Effector memory CD8-positive, alpha-beta T cell (primary cell): ENCODE measurements around the gene MYO16.

Experiments
- ATAC-seq: fragments of 150-1000 bp; cut with Tn5 transposase; replicated peaks from 2 replicates; pipeline ENCODE4 v1.10.0; 2021; ENCODE audit warnings: mild to moderate bottlenecking, moderate library complexity
- DNase-seq, 3 experiments: peaks; one replicate each; pipeline ENCODE4 v3.0.0; 2021
- H3K27ac Mint-ChIP-seq, 2 donors: one replicate each; pipeline ENCODE4 v1.8.0; 2022; ENCODE audit warnings: mild to moderate bottlenecking in 2 of 2, mixed read lengths in 2 of 2, moderate library complexity in 2 of 2
- H3K27me3 Mint-ChIP-seq, 2 donors: one replicate each; pipeline ENCODE4 v1.8.0; 2022; ENCODE audit warnings: mixed read lengths in 2 of 2
- H3K36me3 Mint-ChIP-seq: one replicate; pipeline ENCODE4 v1.8.0; 2022; ENCODE audit warnings: mild to moderate bottlenecking, moderate library complexity, mixed read lengths; ENCODE audit not compliant: insufficient read depth
- H3K4me1 Mint-ChIP-seq, 2 donors: one replicate each; pipeline ENCODE4 v1.8.0; 2022; ENCODE audit warnings: low read depth in 2 of 2, mixed read lengths in 2 of 2
- H3K4me3 Mint-ChIP-seq, 2 donors: one replicate each; pipeline ENCODE4 v1.8.0; 2022; ENCODE audit warnings: mild to moderate bottlenecking in 2 of 2, mixed read lengths in 2 of 2, moderate library complexity in 2 of 2
- H3K9me3 Mint-ChIP-seq, 2 donors: one replicate each; pipeline ENCODE4 v1.8.0; 2022; ENCODE audit warnings: mixed read lengths in 2 of 2

MYO16 gene

DNA sequence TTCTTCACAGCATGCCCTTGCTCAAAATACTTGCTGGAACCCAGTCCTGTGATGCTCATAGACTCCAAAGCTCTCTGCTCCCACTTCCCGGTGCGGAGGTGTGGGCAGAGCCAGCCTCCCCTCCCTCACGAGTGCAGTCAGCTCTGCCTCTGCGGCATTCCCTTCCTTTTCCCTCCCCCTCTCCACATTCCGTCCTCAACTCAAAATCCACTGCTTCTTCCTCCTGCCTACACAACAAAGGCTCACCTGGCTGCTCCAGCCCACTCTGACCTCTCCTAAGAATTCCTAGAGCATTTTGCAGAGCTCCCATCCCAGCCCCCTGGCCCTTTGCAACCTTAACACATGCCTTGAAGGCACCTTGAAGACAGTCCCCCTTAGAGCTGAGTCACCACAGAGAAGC lies 527.9 kb downstream of the MYO16 start:
- no peaks in the 10 kb centered on the region for H3K36me3 Mint-ChIP-seq
- H3K27me3 Mint-ChIP-seq = peaks cover 0 to 15% of the 10 kb centered on the region in 2 donors
- no peaks in the 10 kb centered on the region for H3K4me1 Mint-ChIP-seq
- H3K4me3 Mint-ChIP-seq = no peak overlapping the region
- ATAC-seq = no peak
- peaks cover 8 to 10% of the 10 kb centered on the region in 2 donors for H3K9me3 Mint-ChIP-seq
- no peak for DNase-seq
- no peak overlapping the region for H3K27ac Mint-ChIP-seq

DNA sequence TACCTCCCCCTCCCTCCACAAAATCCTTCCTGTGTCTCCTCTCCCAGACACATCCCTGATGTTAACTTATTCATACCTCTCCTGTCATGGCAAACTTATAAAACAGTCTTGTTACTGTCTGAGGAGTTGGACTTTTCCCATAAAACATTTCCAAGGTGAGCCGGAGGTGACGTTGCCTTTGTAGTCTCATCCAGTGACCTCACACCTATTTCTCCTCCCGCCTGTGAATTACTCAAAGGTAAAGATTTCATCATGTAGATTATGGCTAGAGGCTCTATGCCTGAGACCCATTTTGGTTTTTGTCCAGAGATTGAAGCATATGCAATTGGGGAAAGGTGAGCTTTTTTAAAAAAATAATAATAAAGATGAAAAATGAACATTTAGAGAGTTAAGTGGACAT lies 529.0 kb downstream of the MYO16 start:
- Mint-ChIP-seq H3K9me3 (peaks cover 8 to 10% of the 10 kb centered on the region in 2 donors), H3K36me3 (no peaks in the 10 kb centered on the region), H3K4me1 (no peaks in the 10 kb centered on the region), H3K27ac (no peak overlapping the region), H3K27me3 (peaks cover 0 to 15% of the 10 kb centered on the region in 2 donors), H3K4me3 (no peak overlapping the region)
- DNase-seq = no peak
- no peak for ATAC-seq

DNA sequence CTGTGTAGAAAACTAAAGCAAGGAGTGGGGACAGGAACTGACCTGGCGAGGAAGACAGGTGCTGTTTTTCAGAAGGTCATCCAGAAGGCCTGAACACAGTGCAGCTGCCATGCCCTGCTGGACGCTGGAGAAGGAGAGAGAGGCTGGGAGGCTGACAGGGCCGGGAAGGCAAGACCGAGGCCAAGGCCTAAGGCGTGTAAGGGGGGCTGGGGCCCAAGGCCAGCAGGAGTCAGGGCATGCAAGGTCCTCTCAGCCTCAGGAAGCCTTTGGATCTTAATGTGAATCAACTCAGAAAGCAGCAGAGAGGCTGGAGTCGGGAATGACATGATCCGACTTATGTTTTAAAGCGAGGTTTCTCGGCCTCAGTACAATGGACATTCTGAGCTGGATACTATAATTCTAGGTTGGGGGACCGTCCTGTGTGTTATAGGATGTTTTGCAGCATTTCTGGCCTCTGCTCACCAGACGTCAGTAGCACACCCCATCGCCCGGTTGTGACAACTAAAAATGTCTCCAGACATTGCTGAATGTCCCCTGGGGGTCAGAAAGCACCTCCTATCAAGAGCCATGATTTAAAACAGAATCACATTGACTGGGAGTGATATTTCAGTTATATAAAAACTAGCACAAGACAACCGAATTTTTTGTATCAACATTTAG lies 530.4 kb downstream of the MYO16 start:
- peaks cover 8 to 10% of the 10 kb centered on the region in 2 donors for H3K9me3 Mint-ChIP-seq
- no peaks in the 10 kb centered on the region for H3K4me1 Mint-ChIP-seq
- H3K36me3 Mint-ChIP-seq = no peaks in the 10 kb centered on the region
- no peak for DNase-seq
- ATAC-seq = no peak
- H3K4me3 Mint-ChIP-seq = no peak overlapping the region
- no peak overlapping the region for H3K27ac Mint-ChIP-seq
- H3K27me3 Mint-ChIP-seq = peaks cover 0 to 15% of the 10 kb centered on the region in 2 donors

DNA sequence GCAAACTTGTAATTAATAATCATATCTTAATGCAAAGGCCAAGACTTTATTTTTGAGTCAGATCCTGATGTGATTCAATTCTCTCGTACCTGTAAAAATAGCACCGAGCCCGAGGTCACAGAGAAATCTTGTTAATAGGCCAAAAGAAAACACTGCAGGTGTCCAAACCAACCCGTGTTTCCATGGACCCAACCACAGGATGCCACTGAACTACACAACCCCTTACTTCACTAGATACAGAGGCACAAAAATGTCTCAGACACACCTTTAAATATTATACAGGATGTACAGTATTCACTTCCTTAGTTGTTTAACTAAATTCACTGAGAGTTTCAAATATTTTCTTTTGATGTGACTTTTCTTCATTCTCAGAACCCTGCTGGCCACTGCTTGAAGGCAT lies 530.9 kb downstream of the MYO16 start:
- Mint-ChIP-seq H3K4me3 (no peak overlapping the region), H3K9me3 (peaks cover 8 to 10% of the 10 kb centered on the region in 2 donors), H3K4me1 (no peaks in the 10 kb centered on the region), H3K27me3 (peaks cover 0 to 15% of the 10 kb centered on the region in 2 donors), H3K36me3 (no peaks in the 10 kb centered on the region), H3K27ac (no peak overlapping the region)
- DNase-seq (no peak), ATAC-seq (no peak)

DNA sequence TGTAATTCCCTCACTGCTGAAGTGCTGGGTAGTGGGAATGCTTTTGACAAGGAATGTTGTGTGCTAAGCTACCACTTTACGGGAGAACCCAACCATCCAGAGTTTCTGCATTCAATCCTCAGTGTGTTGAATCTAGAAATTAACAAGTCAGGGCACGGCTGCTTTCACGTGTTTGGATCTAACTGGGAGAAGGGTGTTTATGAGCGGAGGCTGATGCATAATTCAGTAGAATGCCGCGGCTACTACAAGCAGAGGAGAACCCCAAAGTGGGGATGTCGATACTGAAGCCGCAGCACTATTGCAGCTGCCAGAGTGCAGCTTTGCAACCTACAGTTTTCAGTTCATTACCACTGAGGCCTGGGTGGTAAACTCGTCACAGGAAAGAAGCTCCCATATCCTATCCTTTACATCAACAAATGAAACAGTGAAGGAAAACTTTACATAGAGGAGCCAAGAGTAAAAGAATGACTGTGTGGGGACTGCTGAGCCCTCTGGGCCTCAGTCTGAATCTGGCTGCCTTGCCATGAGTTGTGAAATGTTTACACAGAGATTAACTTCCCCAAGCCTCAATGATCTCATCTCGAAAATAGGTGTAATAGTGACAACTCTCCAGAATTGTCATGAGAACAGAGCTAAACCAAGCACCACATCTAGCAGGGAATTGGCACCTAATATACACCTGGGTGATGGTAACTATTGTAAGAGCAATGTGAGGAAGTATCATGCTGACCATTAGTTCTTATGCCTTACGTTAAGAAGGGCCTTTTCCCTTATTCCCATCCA lies 531.7 kb downstream of the MYO16 start:
- no peaks in the 10 kb centered on the region for H3K36me3 Mint-ChIP-seq
- no peak for ATAC-seq
- peaks cover 0 to 15% of the 10 kb centered on the region in 2 donors for H3K27me3 Mint-ChIP-seq
- no peak overlapping the region for H3K4me3 Mint-ChIP-seq
- DNase-seq = no peak
- H3K9me3 Mint-ChIP-seq = peaks cover 8 to 10% of the 10 kb centered on the region in 2 donors
- no peak overlapping the region for H3K27ac Mint-ChIP-seq
- H3K4me1 Mint-ChIP-seq = no peaks in the 10 kb centered on the region

DNA sequence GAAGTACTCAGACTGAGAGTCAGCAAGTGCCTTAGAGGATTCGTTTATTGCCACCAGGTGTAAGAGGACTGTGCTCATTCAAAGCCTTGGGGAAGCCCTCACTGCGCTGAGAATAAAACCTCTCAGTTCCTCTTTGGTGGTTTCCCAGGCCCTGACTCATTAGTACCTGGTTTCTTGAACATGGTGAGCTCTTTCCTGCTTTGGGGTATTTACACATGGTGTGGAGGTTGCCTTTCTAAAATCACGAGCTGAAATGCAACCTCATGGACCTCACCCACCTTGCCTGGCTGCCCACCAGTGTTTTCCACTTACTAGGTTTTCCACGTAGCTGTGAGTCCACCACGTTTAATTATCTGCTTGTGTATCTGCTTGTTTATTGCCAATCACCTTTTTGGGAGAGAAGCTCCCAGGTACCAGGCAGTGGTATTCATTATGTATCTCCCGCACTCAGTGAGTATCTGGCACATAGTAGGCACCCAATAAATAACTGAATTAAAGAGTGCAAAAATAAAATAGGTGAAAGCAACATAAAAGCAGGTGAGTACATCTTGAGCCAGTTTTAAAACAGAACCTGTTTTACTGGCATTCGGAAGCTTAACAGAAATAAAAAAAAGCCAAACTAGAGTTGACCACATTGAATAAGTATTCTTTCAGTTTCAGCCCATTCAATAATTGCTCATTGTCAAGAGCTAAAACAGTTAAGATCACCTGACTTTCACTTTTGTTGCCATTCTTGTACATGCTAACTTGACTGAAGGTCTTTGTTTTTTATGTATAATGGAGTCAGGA lies 533.0 kb downstream of the MYO16 start:
- DNase-seq (no peak), ATAC-seq (peak; percentile 64)
- H3K27ac Mint-ChIP-seq = no peak overlapping the region
- peaks cover 0 to 3% of the 10 kb centered on the region in 2 donors for H3K9me3 Mint-ChIP-seq
- H3K27me3 Mint-ChIP-seq = peaks cover 0 to 3% of the 10 kb centered on the region in 2 donors
- H3K36me3 Mint-ChIP-seq = no peaks in the 10 kb centered on the region
- no peaks in the 10 kb centered on the region for H3K4me1 Mint-ChIP-seq
- H3K4me3 Mint-ChIP-seq = no peak overlapping the region

DNA sequence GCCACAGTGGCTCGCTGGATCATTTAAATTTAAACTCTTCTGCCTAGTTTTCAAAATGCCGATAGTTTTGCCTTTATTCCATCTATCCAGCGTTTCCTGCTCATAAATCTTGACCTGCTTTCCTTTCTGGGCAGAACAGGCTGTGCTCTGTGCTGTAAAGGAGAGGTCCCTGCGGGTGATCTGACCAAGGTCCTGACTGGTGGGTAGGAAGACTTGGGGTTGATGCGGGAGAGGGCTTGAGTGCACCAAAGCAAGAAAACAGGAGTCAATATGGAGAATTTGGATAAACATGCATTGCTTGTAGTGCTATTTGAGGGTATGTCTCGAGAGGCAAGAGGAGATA lies 533.6 kb downstream of the MYO16 start:
- Mint-ChIP-seq H3K27ac (no peak overlapping the region), H3K4me3 (no peak overlapping the region), H3K4me1 (no peaks in the 10 kb centered on the region), H3K36me3 (no peaks in the 10 kb centered on the region), H3K9me3 (peaks cover 0 to 3% of the 10 kb centered on the region in 2 donors), H3K27me3 (no peaks in the 10 kb centered on the region)
- no peak for DNase-seq
- ATAC-seq = no peak

DNA sequence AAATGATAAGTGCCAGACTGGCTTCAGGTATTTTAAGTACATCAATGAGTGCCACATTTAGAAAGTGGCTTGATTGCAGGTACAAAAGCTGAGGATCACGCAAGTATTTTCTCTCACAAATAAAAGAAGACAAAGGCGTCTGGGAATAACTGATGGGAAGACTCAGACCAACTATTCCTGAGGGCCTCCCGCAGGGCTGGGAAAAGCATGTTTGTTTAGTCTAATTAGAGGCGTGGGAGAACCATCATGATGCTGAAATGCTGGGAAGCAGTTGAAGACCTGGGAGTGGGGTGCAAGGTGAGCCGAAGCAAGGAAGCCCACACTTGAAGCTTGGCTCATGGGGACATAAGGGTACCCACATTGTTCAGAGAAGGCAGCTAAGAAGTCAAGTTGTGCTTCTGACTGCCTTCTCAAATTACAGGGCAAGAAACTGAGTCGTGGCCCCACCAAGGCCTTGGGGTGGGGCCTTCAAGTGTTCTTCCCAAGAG lies 536.0 kb downstream of the MYO16 start:
- Mint-ChIP-seq H3K4me1 (no peaks in the 10 kb centered on the region), H3K9me3 (peaks cover 0 to 4% of the 10 kb centered on the region in 2 donors), H3K27me3 (no peaks in the 10 kb centered on the region), H3K4me3 (no peak overlapping the region), H3K36me3 (no peaks in the 10 kb centered on the region), H3K27ac (no peak overlapping the region)
- DNase-seq (no peak), ATAC-seq (no peak)

DNA sequence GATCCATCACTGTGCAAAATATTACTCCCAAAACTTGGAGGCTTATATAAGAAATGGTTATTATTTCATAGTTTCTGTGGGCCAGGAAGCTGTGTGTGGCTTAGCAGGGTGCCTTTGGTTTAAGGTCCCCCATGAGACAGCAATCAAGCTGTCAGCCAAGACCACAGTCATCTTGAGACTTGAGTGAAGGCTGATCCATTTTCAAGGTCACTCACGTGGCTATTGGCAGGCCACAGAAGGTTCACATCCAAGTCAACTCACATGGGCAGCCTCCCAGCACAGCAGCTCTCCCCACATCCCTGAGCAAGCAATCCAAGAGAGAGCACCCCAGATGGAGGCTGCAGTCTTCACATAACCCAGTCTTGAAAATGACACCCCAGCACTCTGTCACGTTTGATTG lies 537.4 kb downstream of the MYO16 start:
- no peaks in the 10 kb centered on the region for H3K4me1 Mint-ChIP-seq
- H3K9me3 Mint-ChIP-seq = peaks cover 0 to 4% of the 10 kb centered on the region in 2 donors
- no peak for ATAC-seq
- no peak overlapping the region for H3K27ac Mint-ChIP-seq
- no peaks in the 10 kb centered on the region for H3K27me3 Mint-ChIP-seq
- no peak for DNase-seq
- H3K4me3 Mint-ChIP-seq = no peak overlapping the region
- no peaks in the 10 kb centered on the region for H3K36me3 Mint-ChIP-seq

DNA sequence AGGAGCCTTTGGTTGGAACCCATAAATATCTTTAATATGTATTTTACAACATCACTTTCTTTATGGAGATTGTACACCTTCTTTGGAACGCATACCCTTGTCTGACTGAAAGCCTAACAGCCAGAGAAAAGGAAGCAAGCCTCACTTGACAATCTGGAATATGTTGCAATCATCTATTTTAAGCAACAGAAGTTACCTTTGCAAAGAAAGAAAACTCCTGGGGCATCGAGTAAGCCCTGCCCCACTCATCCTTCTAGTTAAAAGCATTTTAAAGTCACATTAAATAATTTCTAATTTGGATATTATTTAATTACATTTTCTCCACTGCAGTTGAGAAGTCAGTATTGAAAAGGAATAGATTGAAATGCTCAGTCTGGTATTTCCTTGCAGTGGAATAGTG lies 542.7 kb downstream of the MYO16 start:
- Mint-ChIP-seq H3K4me1 (no peaks in the 10 kb centered on the region), H3K36me3 (no peaks in the 10 kb centered on the region), H3K9me3 (peaks cover 0 to 10% of the 10 kb centered on the region in 2 donors), H3K27me3 (no peaks in the 10 kb centered on the region), H3K27ac (no peak overlapping the region), H3K4me3 (no peak overlapping the region)
- no peak for DNase-seq
- no peak for ATAC-seq

DNA sequence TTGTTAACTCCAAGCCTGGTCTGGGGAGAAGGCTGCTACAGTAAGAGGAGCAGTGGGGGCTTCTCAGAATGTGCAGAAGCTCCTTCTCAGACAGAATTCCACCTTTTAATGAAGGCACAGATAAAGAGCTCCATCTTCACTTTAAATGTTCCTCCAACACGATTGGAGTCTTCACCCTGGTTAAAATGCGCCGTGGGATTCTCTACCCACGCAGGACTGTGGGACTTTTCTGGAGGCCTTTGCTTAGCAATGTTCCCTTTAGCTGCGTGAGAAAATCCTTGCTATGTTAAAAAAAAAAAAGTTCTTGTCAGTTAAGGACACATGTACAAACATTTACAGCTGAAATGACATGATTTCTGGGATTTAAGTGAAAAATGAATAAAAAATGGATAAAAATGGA lies 546.3 kb downstream of the MYO16 start:
- ATAC-seq = no peak
- Mint-ChIP-seq H3K36me3 (no peaks in the 10 kb centered on the region), H3K27me3 (no peaks in the 10 kb centered on the region), H3K4me3 (no peak overlapping the region), H3K27ac (no peak overlapping the region), H3K4me1 (no peaks in the 10 kb centered on the region), H3K9me3 (peaks cover 0 to 14% of the 10 kb centered on the region in 2 donors)
- no peak for DNase-seq

DNA sequence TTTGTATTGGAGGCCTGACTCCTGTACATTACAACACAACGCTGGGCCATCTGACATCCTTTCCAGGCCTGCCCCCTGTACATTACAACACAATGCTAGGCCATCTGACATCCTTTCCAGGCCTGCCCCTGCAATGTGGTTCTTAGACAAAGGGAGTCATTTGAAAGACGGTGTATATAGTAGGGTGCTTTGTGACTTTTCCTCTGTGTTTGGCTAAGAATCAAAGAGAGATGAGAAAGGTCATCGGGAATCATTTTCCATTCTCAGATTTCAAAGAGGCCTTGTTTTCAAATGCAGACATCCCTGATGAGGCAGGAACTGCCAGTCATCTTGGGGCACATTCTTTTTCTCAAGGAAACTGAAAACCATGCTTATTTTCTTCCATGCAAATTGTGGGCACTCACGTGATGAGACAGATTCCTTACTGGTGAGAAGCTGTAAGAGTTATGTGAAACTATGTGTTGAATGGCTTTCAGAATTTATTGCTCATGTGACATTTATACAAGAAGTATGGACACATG lies 551.6 kb downstream of the MYO16 start:
- Mint-ChIP-seq H3K27ac (no peak overlapping the region), H3K4me1 (no peaks in the 10 kb centered on the region), H3K9me3 (peaks cover 0 to 6% of the 10 kb centered on the region in 2 donors), H3K27me3 (no peaks in the 10 kb centered on the region), H3K36me3 (no peaks in the 10 kb centered on the region), H3K4me3 (no peak overlapping the region)
- no peak for DNase-seq
- no peak for ATAC-seq

DNA sequence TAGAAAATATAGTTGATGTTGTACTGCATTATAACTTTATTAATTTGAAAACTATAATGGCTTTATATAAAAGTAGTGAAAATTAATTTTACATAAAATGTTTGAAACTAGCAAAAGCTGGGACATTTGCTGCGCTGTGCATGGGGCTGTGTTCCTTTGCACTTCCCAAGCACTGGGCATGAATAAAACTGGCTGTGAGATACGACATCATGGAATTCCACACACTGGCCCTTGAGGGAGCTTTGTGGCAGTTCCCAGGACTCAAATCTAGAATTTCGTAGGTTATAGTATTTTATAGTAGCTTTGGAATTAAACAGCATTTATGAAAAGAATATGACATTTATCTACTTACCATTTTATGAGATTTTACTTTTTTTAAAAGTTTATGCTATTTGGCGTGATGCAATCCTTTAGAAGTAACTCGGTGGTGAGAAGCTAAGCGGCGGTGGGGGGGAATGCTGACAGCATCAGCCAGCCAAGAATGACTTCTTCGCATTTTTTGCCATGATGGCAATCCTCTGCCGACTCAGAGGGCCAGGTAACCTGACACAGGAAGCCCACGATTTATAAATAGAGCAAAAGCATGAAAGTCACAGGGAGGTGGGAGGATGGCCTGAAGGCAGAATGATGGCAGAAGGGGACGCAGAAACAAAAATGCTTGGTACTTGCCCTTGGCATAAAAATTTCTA lies 553.5 kb downstream of the MYO16 start:
- no peaks in the 10 kb centered on the region for H3K4me1 Mint-ChIP-seq
- no peak overlapping the region for H3K27ac Mint-ChIP-seq
- no peak overlapping the region for H3K4me3 Mint-ChIP-seq
- peaks cover 0 to 5% of the 10 kb centered on the region in 2 donors for H3K9me3 Mint-ChIP-seq
- no peaks in the 10 kb centered on the region for H3K27me3 Mint-ChIP-seq
- ATAC-seq = no peak
- no peak for DNase-seq
- no peaks in the 10 kb centered on the region for H3K36me3 Mint-ChIP-seq
